Neuron (in vitro differentiated cells): Measurements from ENCODE around the gene TGFB2.

Experiments
- H2AFZ ChIP-seq: one replicate; pipeline ENCODE4 v1.6.1; 2013; ENCODE audit warnings: low read depth, mild to moderate bottlenecking, inconsistent platforms, low read length, moderate library complexity
- H3K27me3 ChIP-seq: one replicate; pipeline ENCODE4 v1.6.1; 2013; ENCODE audit warnings: low read length; ENCODE audit not compliant: insufficient read depth
- H3K36me3 ChIP-seq: one replicate; pipeline ENCODE4 v1.6.1; 2013; ENCODE audit warnings: low read length; ENCODE audit not compliant: insufficient read depth
- H3K4me1 ChIP-seq: one replicate; pipeline ENCODE4 v1.6.1; 2013; ENCODE audit warnings: low read length; ENCODE audit not compliant: insufficient read depth
- H3K4me3 ChIP-seq: 2 replicates; pipeline ENCODE4 v1.5.1; 2013; ENCODE audit warnings: mild to moderate bottlenecking, low read length, moderate library complexity
- H3K9me3 ChIP-seq: one replicate; pipeline ENCODE4 v1.6.1; 2013; ENCODE audit warnings: low read length

Gene TGFB2

DNA sequence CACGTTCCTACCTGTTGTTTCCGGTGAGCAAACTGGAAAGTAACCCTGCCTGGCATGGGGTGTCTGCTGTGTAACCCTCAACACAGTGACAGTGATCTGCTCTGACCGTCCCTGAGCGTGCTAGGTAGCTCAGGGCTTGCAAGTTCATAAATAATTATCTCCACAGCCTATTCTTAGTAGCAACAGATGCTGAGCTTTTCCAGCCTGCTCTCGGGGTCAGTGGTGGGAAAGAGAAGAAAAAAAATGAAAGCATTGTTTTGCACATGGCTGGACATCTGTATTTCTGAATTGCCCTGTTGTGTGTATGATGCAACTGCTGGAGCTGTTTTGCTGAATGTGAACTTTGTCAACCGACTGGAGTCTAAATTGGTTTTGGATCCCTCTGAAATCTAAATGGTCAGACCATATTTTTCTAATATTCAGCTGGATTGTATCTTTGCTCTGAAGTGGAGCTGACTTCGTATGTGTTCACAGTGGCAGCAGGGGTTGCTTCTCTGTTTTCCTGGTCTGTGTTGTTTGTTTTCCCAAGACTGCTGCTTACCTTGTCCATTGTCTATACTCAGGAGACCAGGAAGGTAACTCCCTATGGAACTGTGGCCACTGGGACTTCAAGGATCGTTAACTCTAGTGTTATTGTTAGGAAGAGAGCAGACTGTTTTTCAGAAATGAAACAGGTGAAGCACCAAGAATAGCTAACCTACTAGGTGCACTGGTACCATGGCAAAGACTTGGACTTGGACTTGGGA is 27.0 kb downstream of the TGFB2 start:
- Histone ChIP-seq H3K27me3 (no peaks in the 10 kb centered on the region), H3K36me3 (no peaks in the 10 kb centered on the region), H3K4me3 (no peak overlapping the region), H3K4me1 (peaks cover 21% of the 10 kb centered on the region), H2AFZ (no peak overlapping the region), H3K9me3 (no peaks in the 10 kb centered on the region)

DNA sequence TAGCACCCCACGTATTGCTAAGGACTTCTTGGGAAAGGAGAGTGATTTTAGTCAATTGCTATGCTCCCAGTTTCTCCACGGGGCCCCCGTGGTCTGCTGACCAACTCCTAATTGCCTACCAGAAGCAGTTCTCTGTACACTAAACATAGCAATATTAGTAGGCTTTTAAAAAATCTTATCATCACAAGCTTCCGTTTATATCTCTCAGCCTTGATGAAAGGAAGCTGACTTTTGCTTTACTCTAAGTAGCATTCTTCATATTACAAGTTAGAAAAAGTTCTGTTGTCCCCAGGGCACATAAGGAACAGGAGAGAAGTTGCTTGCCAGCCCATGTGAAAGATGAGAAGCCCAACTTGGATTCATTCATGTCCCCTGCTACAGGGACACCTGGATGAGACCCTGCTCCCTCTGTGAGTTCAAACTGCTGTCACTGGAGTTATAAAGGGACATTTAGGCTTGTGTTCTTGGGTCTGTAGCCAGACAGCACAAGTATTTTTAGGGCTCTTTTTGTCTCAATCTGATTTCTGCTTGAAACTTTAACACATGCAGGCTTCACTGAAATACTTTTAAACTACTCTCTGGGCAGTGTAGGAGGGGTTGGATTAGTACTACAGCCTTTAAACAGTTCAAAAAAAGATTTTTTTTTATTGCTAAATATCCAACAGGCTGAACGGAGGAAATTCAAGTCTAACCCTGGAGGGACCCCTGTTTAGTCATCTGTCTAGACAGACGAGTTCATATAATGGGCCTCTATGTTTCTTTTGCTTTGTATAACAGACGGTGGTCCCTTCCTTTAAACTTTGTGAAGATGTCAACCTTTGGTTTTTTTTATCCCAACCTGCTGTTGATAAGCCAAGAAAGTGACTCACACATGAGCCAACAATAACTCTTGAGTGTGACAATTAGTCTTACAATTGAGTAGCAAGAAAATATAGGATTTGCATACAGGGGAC is 29.5 kb downstream of the TGFB2 start:
- H3K9me3 ChIP-seq = peaks cover 1% of the 10 kb centered on the region
- H2AFZ ChIP-seq = no peak overlapping the region
- H3K27me3 ChIP-seq = no peaks in the 10 kb centered on the region
- H3K36me3 ChIP-seq = no peaks in the 10 kb centered on the region
- H3K4me1 ChIP-seq = peaks cover 21% of the 10 kb centered on the region
- H3K4me3 ChIP-seq = no peak overlapping the region

DNA sequence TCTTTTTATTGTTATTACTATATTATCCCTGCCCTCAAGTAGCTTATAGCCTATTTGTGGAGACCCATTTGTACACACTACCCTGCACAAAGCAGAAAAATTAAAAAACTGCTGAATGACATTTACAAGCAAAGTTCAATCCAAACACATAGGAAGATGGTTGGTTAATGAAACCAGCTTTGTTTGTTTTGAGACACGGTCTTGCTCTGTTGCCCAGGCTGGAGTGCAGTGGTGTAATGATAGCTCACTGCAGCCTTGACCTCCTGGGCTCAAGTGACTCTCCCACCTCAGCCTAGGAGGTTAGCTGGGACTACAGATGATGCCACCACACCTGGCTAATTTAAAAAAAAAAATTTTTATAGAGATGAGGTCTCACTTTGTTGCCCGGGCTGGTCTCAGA is 31.6 kb downstream of the TGFB2 start:
- Histone ChIP-seq H3K4me1 (peaks cover 18% of the 10 kb centered on the region), H3K4me3 (no peak overlapping the region), H3K27me3 (no peaks in the 10 kb centered on the region), H3K9me3 (peaks cover 1% of the 10 kb centered on the region), H3K36me3 (no peaks in the 10 kb centered on the region), H2AFZ (no peak overlapping the region)

DNA sequence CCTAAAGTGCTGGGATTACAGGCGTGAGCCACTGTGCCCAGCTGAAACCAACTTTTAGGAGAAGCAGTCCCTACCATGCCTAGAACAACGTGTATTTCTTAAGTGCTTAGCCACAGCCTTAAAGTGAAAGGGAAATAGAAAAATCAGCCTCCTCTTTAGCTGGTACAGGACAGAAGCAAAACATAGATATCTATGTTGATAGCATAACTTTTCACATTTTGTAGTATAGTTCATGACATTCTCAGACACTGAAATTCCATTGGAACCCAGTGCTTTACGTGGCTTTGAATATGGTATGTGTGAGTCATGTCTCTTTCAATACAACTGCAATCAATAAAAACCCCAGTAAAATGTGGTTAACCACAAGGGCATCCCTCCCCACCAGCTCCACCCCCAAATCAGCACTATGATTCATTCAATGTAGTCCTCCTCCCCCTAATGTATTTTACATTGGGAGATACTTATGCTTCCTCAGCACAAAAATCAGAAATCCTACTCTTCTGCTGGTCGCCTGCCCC is 32.1 kb downstream of the TGFB2 start:
- peaks cover 1% of the 10 kb centered on the region for H3K9me3 ChIP-seq
- H3K4me3 ChIP-seq = no peak overlapping the region
- no peaks in the 10 kb centered on the region for H3K27me3 ChIP-seq
- H3K4me1 ChIP-seq = peaks cover 18% of the 10 kb centered on the region
- no peaks in the 10 kb centered on the region for H3K36me3 ChIP-seq
- no peak overlapping the region for H2AFZ ChIP-seq

DNA sequence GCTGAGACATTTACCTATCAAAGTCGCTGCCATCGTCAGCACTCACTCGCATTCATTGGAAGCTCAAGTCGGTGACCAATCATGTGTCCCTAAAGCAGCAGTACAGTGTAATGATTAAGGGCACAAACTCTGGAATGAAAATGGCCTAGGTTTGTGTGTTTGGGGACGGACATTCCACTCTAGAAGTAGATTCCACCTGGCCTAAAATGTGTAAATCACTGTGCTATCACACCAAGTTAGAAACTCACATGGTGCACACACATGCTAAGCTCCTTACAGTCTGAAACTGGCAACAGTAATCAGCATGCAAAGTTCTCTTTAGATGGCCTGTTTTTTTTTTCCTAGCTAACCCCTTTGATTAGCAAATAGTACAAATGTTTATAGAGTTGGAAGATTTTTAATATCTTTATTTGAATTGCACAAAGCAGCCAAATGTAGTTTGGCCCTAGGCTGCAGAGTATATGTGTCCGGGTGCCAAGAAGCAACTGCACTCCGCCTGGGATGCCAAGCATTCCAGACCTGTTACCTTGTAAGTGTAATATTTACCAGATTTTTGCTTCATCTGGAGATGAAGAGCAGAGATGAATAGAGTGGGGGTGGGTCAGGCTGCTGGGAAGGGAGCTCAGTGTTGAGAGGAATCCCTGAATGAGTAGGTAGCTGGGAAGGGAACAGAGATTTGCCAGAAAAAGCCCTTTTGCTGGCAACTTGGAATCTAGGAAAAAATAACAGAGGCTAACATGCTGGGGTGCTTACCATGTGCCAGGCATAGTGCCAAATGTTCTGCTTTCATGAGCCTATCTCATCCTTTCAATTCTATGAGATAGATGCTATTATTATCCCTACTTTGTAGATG is 35.2 kb downstream of the TGFB2 start:
- Histone ChIP-seq H3K4me1 (peaks cover 5% of the 10 kb centered on the region), H3K27me3 (no peaks in the 10 kb centered on the region), H3K4me3 (no peak overlapping the region), H3K36me3 (no peaks in the 10 kb centered on the region), H2AFZ (no peak overlapping the region), H3K9me3 (peaks cover 1% of the 10 kb centered on the region)

DNA sequence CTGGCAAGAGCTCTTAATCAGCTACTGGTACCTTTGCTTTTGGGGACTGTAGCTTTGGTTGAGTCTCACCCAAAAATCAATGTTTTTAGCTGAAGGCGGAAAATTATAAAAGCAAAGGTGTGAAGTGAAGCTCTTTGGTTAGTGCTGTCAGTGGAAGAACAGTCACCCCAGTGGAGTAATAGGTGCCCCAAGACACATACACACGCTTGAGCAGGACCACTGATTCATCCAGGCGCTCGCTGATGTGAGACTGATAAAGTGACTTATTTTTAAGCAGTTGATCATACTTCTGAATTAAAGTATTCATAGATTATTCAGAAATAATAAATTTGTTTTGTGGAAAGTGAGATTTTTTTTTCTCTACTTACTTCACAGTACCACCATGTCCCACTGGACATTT is 37.1 kb downstream of the TGFB2 start:
- Histone ChIP-seq H3K9me3 (peaks cover 1% of the 10 kb centered on the region), H2AFZ (no peak overlapping the region), H3K36me3 (no peaks in the 10 kb centered on the region), H3K27me3 (no peaks in the 10 kb centered on the region), H3K4me1 (no peaks in the 10 kb centered on the region), H3K4me3 (no peak overlapping the region)

DNA sequence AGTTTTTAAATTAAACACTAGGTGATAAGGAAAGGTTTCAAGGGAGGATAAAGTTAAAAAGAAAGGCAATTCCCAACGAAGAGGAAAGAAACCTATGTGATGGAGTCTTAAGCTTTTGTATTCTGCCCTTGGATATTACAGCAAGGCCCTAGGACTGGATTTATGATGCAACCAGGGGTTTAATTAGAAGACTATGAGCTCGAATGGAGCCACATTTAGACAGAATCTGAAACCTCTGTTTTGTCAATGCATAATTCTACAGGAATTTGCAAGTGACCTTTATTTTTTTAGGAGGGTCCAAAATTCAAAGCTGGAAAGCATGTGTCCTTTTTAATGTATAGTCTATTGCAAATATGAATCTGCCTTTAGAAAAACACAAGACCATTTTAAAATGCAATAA is 37.9 kb downstream of the TGFB2 start:
- Histone ChIP-seq H3K4me1 (no peaks in the 10 kb centered on the region), H3K4me3 (no peak overlapping the region), H3K9me3 (peaks cover 1% of the 10 kb centered on the region), H3K27me3 (no peaks in the 10 kb centered on the region), H2AFZ (no peak overlapping the region), H3K36me3 (no peaks in the 10 kb centered on the region)

DNA sequence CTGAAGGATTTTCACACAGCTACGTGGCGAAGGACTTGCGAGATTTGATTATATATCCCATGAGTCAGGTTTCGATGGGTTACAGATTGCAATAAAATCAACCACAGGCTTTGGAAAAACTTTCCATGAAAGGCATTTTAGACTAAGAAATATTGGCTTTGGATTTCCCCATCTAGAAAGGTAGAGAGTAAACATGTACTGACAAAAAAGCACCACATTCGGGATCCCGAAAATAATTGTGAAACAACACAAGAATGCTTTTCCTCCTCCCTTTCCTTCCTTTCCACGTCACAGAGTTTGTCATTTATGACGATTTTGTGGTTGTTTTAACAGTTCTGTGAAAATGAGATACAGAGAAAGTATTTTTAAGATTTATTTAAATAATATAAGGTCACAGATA is 38.5 kb downstream of the TGFB2 start:
- H3K9me3 ChIP-seq = peaks cover under 1% of the 10 kb centered on the region
- H3K4me1 ChIP-seq = no peaks in the 10 kb centered on the region
- H3K27me3 ChIP-seq = no peaks in the 10 kb centered on the region
- H2AFZ ChIP-seq = no peak overlapping the region
- H3K4me3 ChIP-seq = no peak overlapping the region
- H3K36me3 ChIP-seq = no peaks in the 10 kb centered on the region

DNA sequence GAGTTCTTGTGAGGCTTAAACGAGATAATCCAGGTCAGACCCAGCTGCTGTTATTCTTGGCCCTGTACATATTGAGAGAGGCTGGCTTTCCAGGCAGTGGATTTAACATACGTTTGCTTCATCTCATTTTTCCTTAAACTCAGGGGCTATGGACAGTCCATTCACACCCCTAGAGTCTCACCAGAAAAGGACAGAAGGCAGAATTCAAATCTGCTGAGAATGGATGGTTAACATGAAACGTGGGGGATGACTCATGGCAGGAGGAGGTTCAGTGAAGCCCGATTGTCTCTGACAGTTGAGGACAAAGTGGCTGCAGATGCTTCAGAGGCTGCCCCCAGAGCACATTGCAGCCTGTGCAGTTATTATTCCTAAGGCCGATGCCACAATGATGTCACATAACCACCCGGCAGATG is 39.5 kb downstream of the TGFB2 start:
- Histone ChIP-seq H3K9me3 (no peaks in the 10 kb centered on the region), H3K4me3 (no peak overlapping the region), H2AFZ (no peak overlapping the region), H3K4me1 (no peaks in the 10 kb centered on the region), H3K36me3 (no peaks in the 10 kb centered on the region), H3K27me3 (no peaks in the 10 kb centered on the region)

DNA sequence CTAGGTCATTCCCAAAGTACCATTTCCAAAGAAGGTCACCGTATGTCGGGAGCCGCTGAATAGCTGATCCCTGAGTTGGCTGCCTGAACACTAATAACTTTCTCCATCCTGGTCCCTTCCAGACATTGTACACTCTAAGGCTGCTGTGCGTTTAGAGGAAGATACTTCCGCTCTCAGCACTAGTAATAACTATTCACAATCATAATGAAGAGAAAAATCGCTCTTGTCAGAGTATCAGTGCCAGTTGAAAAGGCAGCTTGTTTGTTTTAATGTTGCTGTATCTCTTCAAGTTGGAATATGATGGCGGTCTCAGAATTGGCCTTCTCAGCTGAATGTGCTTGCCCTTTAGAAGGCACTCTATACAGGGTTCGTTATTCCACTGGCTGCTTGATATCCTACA is 43.5 kb downstream of the TGFB2 start:
- H3K4me1 ChIP-seq = no peaks in the 10 kb centered on the region
- no peaks in the 10 kb centered on the region for H3K27me3 ChIP-seq
- no peak overlapping the region for H3K4me3 ChIP-seq
- H3K36me3 ChIP-seq = no peaks in the 10 kb centered on the region
- H3K9me3 ChIP-seq = no peaks in the 10 kb centered on the region
- no peak overlapping the region for H2AFZ ChIP-seq

DNA sequence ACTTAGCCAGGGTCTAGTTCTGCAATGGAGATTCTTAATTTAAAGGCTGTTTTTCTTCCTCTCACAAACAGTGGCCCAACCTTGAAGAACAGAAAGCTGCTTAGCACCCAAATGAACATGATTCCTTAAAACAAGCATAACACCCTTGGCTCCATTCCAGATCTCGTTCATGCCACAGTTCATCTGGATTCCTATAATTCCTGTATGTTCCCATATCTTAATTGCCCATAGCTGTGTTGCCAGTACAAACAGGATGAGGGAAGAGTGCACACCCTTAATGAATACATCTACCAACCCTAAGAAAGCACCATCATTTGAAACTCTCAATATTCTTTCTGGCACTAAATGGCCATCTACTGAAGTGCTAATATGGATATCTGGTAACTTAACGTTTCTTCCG is 45.5 kb downstream of the TGFB2 start:
- Histone ChIP-seq H3K4me3 (no peak overlapping the region), H2AFZ (no peak overlapping the region), H3K27me3 (no peaks in the 10 kb centered on the region), H3K36me3 (no peaks in the 10 kb centered on the region), H3K9me3 (no peaks in the 10 kb centered on the region), H3K4me1 (no peaks in the 10 kb centered on the region)

DNA sequence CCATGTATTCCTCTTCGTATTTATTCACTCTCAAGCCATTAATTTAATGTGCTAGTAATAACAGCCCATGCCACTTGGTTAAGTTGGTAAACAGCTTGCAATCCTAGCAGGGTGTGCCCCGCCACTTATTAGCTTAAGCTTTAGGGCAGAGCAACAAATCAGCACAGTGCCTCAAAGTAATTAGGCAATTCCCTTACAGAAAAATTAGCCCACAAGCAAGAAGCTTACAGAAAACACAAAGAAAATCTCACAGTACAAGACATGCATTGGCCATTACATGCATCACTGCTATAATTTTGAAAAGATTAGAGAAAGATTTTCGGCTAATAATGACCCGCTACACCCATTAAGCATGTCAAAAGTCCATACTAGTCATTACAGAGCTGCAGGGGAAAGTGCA is 47.6 kb downstream of the TGFB2 start:
- no peaks in the 10 kb centered on the region for H3K36me3 ChIP-seq
- no peaks in the 10 kb centered on the region for H3K27me3 ChIP-seq
- no peaks in the 10 kb centered on the region for H3K9me3 ChIP-seq
- no peak overlapping the region for H2AFZ ChIP-seq
- no peaks in the 10 kb centered on the region for H3K4me1 ChIP-seq
- H3K4me3 ChIP-seq = no peak overlapping the region
